ENCODE data around the gene COP1. TPM values are rescaled to one million over a fixed set of nuclear protein-coding genes. Genes with fewer than 3 reads are reported as not detected.

Gene COP1
- total RNA-seq, 2 experiments from 2014 or later, result 41.9 to 47.2 TPM

- no peaks in the 10 kb centered on the region for H3K36me3 Mint-ChIP-seq (ENCODE audit: low read depth)
- no peak overlapping the region for H3K4me3 Mint-ChIP-seq
- no peaks in the 10 kb centered on the region for H3K4me1 Mint-ChIP-seq
- no peaks in the 10 kb centered on the region for H3K27me3 Mint-ChIP-seq
- CTCF ChIA-PET, result no interaction called here
- H3K27ac Mint-ChIP-seq, result no peak overlapping the region
- no peak for DNase-seq
- H3K9me3 Mint-ChIP-seq, result peaks cover 3% of the 10 kb centered on the region
- POLR2A ChIA-PET, result no interaction called here
Measured at GRCh38 chr1:175904808-175905207, 302.3 kb downstream of the COP1 start.

- H3K9me3 Mint-ChIP-seq, result no peaks in the 10 kb centered on the region
- ChIA-PET POLR2A (no interaction called here), CTCF (no interaction called here)
Measured at GRCh38 chr1:175902281-175902680, 304.8 kb downstream of the COP1 start.

DNA sequence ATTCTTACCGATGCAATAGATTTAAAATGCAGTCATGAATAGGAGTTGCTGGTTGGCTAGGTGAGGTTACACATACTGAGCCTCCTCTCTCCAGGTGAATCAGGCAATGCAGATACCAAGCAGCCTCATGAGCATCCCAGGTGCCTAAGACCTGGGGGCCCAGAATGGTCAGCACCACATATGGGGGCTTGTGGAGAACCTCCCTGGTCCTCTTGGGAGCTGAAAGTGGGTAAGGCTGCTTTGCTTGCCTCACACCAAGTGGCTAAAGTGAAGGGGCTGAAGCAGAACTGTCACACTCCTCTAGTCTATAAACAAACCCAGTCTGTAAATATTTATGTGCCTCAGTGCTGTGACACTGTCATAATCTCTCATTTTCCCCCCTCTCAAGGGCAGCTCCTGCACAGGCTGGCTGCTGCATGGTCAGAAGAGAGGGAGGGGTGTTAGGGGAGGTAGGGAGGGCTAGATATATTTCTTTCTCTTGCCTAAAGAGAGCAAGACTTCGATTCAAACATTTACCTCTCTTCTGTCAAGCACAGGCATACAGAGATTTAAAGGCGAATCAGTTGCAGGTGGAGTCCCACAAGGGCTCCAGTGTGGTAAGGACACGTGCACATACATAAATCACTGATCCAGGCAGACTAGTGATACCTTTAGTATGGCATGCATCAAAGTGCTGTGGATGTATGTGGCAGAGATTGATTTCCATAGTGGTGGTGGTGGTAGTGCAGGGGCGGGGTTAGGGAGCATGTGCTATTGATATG lies 305.8 kb downstream of the COP1 start:
- no peaks in the 10 kb centered on the region for H3K27me3 Mint-ChIP-seq
- H3K4me1 Mint-ChIP-seq, result no peaks in the 10 kb centered on the region
- CTCF ChIA-PET, result no interaction called here
- no peak overlapping the region for H3K4me3 Mint-ChIP-seq
- no peak overlapping the region for H3K27ac Mint-ChIP-seq
- no peaks in the 10 kb centered on the region for H3K36me3 Mint-ChIP-seq (ENCODE audit: low read depth)
- DNase-seq, result no peak
- POLR2A ChIA-PET, result no interaction called here
- H3K9me3 Mint-ChIP-seq, result no peaks in the 10 kb centered on the region

More at GRCh38 chr1:175902281-175902680, 304.8 kb downstream of the COP1 start:
- Mint-ChIP-seq H3K36me3 (ENCODE audit: low read depth) (no peaks in the 10 kb centered on the region), H3K4me3 (no peak overlapping the region), H3K27me3 (no peaks in the 10 kb centered on the region), H3K4me1 (no peaks in the 10 kb centered on the region), H3K27ac (no peak overlapping the region)
- DNase-seq, result no peak

DNA sequence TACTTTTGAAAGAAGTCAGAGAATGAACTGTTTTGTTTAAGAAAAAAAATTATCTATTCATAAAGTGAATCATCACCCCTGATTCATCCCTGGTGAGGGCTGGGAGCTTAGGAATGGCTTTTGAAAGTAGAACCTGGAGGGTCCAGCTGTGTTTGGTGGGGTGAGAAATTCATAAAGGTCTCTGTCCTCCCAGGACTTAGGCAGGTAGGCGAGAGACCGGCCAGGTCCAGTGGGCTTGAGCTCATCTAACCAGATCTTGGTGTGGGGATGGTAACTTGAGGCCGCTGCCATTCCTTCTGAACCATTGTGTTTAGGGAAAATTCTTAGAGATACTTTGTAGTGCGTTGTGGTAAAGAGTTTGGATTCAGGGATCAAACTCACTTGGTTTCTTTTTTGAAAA lies 306.9 kb downstream of the COP1 start:
- ChIA-PET CTCF (no interaction called here), POLR2A (no interaction called here)
- H3K4me1 Mint-ChIP-seq, result no peaks in the 10 kb centered on the region
- H3K27ac Mint-ChIP-seq, result no peak overlapping the region
- no peak overlapping the region for H3K4me3 Mint-ChIP-seq
- H3K27me3 Mint-ChIP-seq, result no peaks in the 10 kb centered on the region
- H3K36me3 Mint-ChIP-seq (ENCODE audit: low read depth), result no peaks in the 10 kb centered on the region
- no peak for DNase-seq
- H3K9me3 Mint-ChIP-seq, result no peaks in the 10 kb centered on the region

DNA sequence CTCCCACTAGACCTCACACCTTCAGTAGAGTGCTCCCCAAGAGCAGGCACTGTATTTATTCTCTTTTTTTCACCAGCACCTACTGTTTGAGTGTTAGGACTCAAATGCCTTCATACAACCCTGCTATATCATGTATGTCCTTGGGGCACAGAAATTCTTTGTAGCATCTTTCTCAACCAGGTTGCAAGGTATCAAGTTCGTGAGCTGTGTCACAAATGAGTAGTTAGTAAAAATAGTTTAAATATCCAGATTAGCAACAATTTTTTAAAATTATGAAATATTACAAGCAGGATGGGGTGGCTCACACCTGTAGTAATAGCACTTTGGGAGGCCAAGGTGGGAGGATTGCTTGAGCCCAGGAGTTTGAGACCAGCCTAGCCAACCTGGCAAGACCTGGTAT lies 311.1 kb downstream of the COP1 start:
- Mint-ChIP-seq H3K27me3 (no peaks in the 10 kb centered on the region), H3K9me3 (no peaks in the 10 kb centered on the region), H3K36me3 (ENCODE audit: low read depth) (no peaks in the 10 kb centered on the region), H3K4me1 (no peaks in the 10 kb centered on the region), H3K4me3 (no peak overlapping the region), H3K27ac (no peak overlapping the region)
- CTCF ChIA-PET, result no interaction called here
- no peak for DNase-seq
- POLR2A ChIA-PET, result no interaction called here
